H54 (cell line): Measurements from ENCODE around the gene HHEX.
"Not testable (repeated sequence)": the region's sequence is repeated elsewhere in the genome, so short reads cannot be mapped to it uniquely, and the experiment has no call there.

Source experiments
- DNase-seq: peaks from one replicate; pipeline ENCODE4 v3.0.0; 2011; ENCODE audit warnings: low spot score, mixed read lengths; ENCODE audit not compliant: insufficient read length
- FAIRE-seq: peaks from 3 replicates; lab custom pipeline; 2011; peaks lifted over from hg19 to GRCh38; lab: Jason Lieb, UNC
- POLR2A ChIP-seq: IDR thresholded peaks from 2 replicates; pipeline ENCODE4 v1.6.1; 2011; ENCODE audit warnings: low read depth, mild to moderate bottlenecking, low read length

Gene HHEX

DNA sequence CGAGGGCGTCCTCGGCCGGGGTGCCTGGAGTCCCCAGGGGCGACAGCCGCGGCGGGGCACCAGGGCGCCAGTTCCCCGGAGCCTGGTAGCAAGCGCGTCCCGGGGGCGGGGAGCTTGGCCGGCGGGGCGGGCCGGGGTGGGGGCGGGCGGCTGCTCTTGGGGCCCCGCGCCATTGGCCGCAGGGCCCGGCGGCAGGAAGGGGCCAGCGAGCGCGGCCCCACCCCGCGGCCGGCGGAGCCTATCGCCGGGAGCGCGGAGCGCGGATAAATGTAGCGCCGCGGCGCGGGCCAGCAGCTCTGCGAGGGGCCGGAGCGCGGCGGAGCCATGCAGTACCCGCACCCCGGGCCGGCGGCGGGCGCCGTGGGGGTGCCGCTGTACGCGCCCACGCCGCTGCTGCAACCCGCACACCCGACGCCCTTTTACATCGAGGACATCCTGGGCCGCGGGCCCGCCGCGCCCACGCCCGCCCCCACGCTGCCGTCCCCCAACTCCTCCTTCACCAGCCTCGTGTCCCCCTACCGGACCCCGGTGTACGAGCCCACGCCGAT is at the start of gene HHEX:
TSS of gene HHEX (plus strand) at position 293 of the 548 bp plus-strand sequence. CDS start at position 325, 32 bp downstream.
- no peak for DNase-seq
- TF ChIP-seq POLR2A = no peak

GRCh38 chr10:92640107-92640506 is 49.6 kb upstream of the HHEX start:
- FAIRE-seq = peak; percentile 98
- no peak for TF ChIP-seq POLR2A
- DNase-seq = peak; percentile 15

More for the DNA sequence above, at the start of gene HHEX:
- no peak for FAIRE-seq

DNA sequence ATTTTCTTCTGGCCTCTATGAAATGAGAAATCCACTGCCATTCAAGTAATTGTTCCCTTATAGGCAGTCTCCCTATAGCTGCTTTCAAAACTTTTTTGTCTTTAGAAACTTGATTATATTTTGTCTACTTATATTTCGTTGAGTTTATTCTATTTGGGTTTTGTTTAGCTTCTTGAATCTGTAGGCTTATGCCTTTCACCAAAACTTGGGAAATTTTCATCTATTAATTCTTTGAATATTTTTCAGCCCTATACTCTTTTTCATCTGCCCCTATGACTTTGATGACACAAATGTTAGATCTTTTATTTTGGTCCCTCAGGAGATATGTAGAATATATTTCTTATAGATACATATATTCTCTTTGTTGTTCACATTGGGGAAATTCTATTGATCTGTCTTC is 48.3 kb upstream of the HHEX start:
- DNase-seq = no peak
- no peak for TF ChIP-seq POLR2A
- FAIRE-seq = no peak

- no peak for TF ChIP-seq POLR2A
- DNase-seq = no peak
- no peak for FAIRE-seq
Measured at GRCh38 chr10:92644921-92645320, 44.8 kb upstream of the HHEX start.

DNA sequence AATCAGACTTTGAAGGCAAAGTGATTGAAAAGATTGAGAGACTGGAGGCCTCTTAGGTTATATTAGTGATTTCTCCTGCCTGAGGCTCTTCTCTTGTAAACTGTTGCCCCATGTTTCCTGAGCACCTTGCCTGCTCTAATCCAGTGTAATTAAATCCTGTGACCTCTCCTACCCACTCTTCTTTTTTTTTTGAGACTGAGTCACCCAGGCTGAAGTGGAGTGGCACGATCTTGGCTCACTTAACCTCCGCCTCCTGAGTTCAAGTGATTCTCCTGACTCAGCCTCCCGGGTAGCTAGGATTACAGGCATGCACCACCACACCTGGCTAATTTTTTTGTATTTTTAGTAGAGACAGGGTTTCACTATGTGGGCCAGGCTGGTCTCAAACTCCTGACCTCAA is 38.9 kb upstream of the HHEX start:
- FAIRE-seq, DNase-seq: not testable (repeated sequence)

GRCh38 chr10:92655426-92655825 is 34.3 kb upstream of the HHEX start:
- TF ChIP-seq POLR2A = no peak
- no peak for FAIRE-seq
- no peak for DNase-seq

GRCh38 chr10:92656266-92656961 is 33.3 kb upstream of the HHEX start:
- FAIRE-seq = peak; percentile 43
- no peak for TF ChIP-seq POLR2A
- no peak for DNase-seq

GRCh38 chr10:92657024-92657423 is 32.7 kb upstream of the HHEX start:
- TF ChIP-seq POLR2A = no peak

GRCh38 chr10:92662848-92663247 is 26.9 kb upstream of the HHEX start:
- no peak for FAIRE-seq
- no peak for TF ChIP-seq POLR2A
- no peak for DNase-seq

More at GRCh38 chr10:92657024-92657423, 32.7 kb upstream of the HHEX start:
- no peak for DNase-seq
- FAIRE-seq = no peak

DNA sequence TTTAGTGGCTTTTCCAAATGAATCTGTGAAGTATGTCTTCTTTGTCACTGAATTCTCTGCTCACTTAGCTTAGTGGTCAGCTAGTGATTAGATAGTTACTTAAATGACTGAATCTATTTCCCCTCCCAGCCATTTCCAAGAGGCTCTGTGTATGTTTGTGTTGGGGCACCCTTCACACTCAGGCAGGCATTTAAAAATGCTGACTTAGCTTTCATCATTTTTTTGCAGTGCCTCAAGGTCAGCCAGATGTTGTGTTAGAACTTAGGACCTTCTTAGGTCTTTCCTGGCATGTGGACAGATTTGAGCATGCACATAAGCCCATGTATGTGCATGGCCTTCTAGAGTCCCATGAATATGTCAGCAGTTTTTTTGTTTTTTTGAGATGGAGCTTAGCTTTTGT is 25.4 kb upstream of the HHEX start:
- FAIRE-seq (no peak), DNase-seq (no peak)
- no peak for TF ChIP-seq POLR2A

- DNase-seq (no peak), FAIRE-seq (no peak)
- TF ChIP-seq POLR2A = no peak
Measured at GRCh38 chr10:92667078-92667477, 22.7 kb upstream of the HHEX start.

- FAIRE-seq (peak; percentile 30), DNase-seq (no peak)
- no peak for TF ChIP-seq POLR2A
Measured at GRCh38 chr10:92677708-92678107, 12.0 kb upstream of the HHEX start.

- no peak for FAIRE-seq
- no peak for DNase-seq
- no peak for TF ChIP-seq POLR2A
Measured at GRCh38 chr10:92678206-92678605, 11.5 kb upstream of the HHEX start.

GRCh38 chr10:92681306-92681834 is 8.4 kb upstream of the HHEX start:
- TF ChIP-seq POLR2A = no peak
- DNase-seq = no peak
- FAIRE-seq = peak; percentile 36

- DNase-seq (no peak), FAIRE-seq (no peak)
- TF ChIP-seq POLR2A = no peak
Measured at GRCh38 chr10:92688573-92688926, 1.2 kb upstream of the HHEX start.
